ENCODE measurements around the gene MS4A2.

DNA sequence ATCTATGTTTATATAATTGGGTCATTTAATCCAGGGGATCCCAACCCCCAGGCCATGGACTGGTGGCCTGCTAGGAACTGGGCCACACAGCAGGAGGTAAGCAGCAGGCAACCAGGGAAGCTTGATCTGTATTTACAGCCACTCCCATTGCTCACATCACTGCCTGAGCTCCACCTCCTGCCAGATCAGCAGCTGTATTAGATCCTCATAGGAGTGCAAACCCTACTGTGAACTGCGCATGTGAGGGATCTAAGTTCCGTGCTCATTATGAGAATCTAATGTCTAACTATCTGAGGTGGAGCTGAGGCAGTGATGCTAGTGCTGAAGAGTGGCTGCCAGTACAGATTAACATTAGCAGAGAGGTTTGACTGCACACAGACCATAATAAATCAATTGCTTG is 32.8 kb downstream of the MS4A2 start:
- TF ChIP-seq EZH2 (IDR thresholded peaks at IDR 0.05; ENCODE audit: low read length, unreplicated experiment) (no peak), CTCF (conservative IDR thresholded peaks at IDR 0.05; ENCODE audit: low read depth, low read length) (no peak)
